ENCODE measurements around the gene CAPN13.

CAPN13 gene

GRCh38 chr2:30686000-30686399 is 121.2 kb downstream of the CAPN13 start:
- TF ChIP-seq FOXP2 (optimal IDR thresholded peaks at IDR 0.05; ENCODE audit: borderline replicate concordance, extremely low read depth, extremely low read length, insufficient read depth) (no peak), TAF1 (IDR thresholded peaks at IDR 0.05; ENCODE audit: borderline replicate concordance, insufficient read depth, low read length) (no peak), POLR2AphosphoS5 (IDR thresholded peaks at IDR 0.05; ENCODE audit: low read depth, low read length) (no peak), REST (IDR thresholded peaks at IDR 0.05; ENCODE audit: insufficient read depth in 1 of 2, low read depth in 2 of 2, low read length in 2 of 2) (no peak), SIN3A (IDR thresholded peaks at IDR 0.05; ENCODE audit: borderline replicate concordance, insufficient read depth, low read length) (no peak)

GRCh38 chr2:30684996-30685395 is 122.2 kb downstream of the CAPN13 start:
- no peak for TF ChIP-seq REST (IDR thresholded peaks at IDR 0.05; ENCODE audit: insufficient read depth in 1 of 2, low read depth in 2 of 2, low read length in 2 of 2)
- TF ChIP-seq SIN3A (IDR thresholded peaks at IDR 0.05; ENCODE audit: borderline replicate concordance, insufficient read depth, low read length), result no peak
- no peak for TF ChIP-seq POLR2AphosphoS5 (IDR thresholded peaks at IDR 0.05; ENCODE audit: low read depth, low read length)
- TF ChIP-seq FOXP2 (optimal IDR thresholded peaks at IDR 0.05; ENCODE audit: borderline replicate concordance, extremely low read depth, extremely low read length, insufficient read depth), result no peak
- TF ChIP-seq TAF1 (IDR thresholded peaks at IDR 0.05; ENCODE audit: borderline replicate concordance, insufficient read depth, low read length), result no peak

- TF ChIP-seq FOXP2 (optimal IDR thresholded peaks at IDR 0.05; ENCODE audit: borderline replicate concordance, extremely low read depth, extremely low read length, insufficient read depth) (no peak), REST (IDR thresholded peaks at IDR 0.05; ENCODE audit: insufficient read depth in 1 of 2, low read depth in 2 of 2, low read length in 2 of 2) (no peak), SIN3A (IDR thresholded peaks at IDR 0.05; ENCODE audit: borderline replicate concordance, insufficient read depth, low read length) (no peak), TAF1 (IDR thresholded peaks at IDR 0.05; ENCODE audit: borderline replicate concordance, insufficient read depth, low read length) (no peak)
Measured at GRCh38 chr2:30684516-30684915, 122.7 kb downstream of the CAPN13 start.

- TF ChIP-seq SIN3A (IDR thresholded peaks at IDR 0.05; ENCODE audit: borderline replicate concordance, insufficient read depth, low read length), result no peak
- no peak for TF ChIP-seq POLR2AphosphoS5 (IDR thresholded peaks at IDR 0.05; ENCODE audit: low read depth, low read length)
- no peak for TF ChIP-seq REST (IDR thresholded peaks at IDR 0.05; ENCODE audit: insufficient read depth in 1 of 2, low read depth in 2 of 2, low read length in 2 of 2)
- no peak for TF ChIP-seq TAF1 (IDR thresholded peaks at IDR 0.05; ENCODE audit: borderline replicate concordance, insufficient read depth, low read length)
- no peak for TF ChIP-seq FOXP2 (optimal IDR thresholded peaks at IDR 0.05; ENCODE audit: borderline replicate concordance, extremely low read depth, extremely low read length, insufficient read depth)
Measured at GRCh38 chr2:30684026-30684425, 123.2 kb downstream of the CAPN13 start.

Measured in PFSK-1 (cell line).